Measurements from ENCODE around the gene UGCG.
"Not testable (repeated sequence)": the region's sequence is repeated elsewhere in the genome, so short reads cannot be mapped to it uniquely, and the experiment has no call there.

Gene UGCG

GRCh38 chr9:111890867-111891266 is 5.7 kb upstream of the UGCG start:
- DNase-seq (ENCODE audit: low read depth in 3 of 3), result not testable (repeated sequence)

- no peak for DNase-seq (ENCODE audit: low read depth in 3 of 3)
Measured at GRCh38 chr9:111891910-111892499, 4.6 kb upstream of the UGCG start.

- peak in 2 of 3 experiments; percentile 42 to 46 for DNase-seq (ENCODE audit: low read depth in 3 of 3)
Measured at GRCh38 chr9:111896942-111897600, 457 bp downstream of the UGCG start.

- no peak for DNase-seq (ENCODE audit: low read depth in 3 of 3)
Measured at GRCh38 chr9:111897601-111898137, 1.1 kb downstream of the UGCG start.

GRCh38 chr9:111898331-111899096 is 1.9 kb downstream of the UGCG start:
- DNase-seq (ENCODE audit: low read depth in 3 of 3), result no peak

GRCh38 chr9:111900151-111900857 is 3.7 kb downstream of the UGCG start:
- DNase-seq (ENCODE audit: low read depth in 3 of 3), result no peak

GRCh38 chr9:111900858-111901612 is 4.4 kb downstream of the UGCG start:
- DNase-seq (ENCODE audit: low read depth in 3 of 3), result no peak

- DNase-seq (ENCODE audit: low read depth in 3 of 3), result no peak
Measured at GRCh38 chr9:111902391-111903139, 6.0 kb downstream of the UGCG start.

GRCh38 chr9:111903535-111903934 is 6.9 kb downstream of the UGCG start:
- not testable (repeated sequence) for DNase-seq (ENCODE audit: low read depth in 3 of 3)

GRCh38 chr9:111904026-111904425 is 7.4 kb downstream of the UGCG start:
- DNase-seq (ENCODE audit: low read depth in 3 of 3), result no peak

- no peak for DNase-seq (ENCODE audit: low read depth in 3 of 3)
Measured at GRCh38 chr9:111904891-111905291, 8.3 kb downstream of the UGCG start.

GRCh38 chr9:111907147-111907546 is 10.5 kb downstream of the UGCG start:
- DNase-seq (ENCODE audit: low read depth in 3 of 3), result no peak

GRCh38 chr9:111909444-111909843 is 12.8 kb downstream of the UGCG start:
- DNase-seq (ENCODE audit: low read depth in 3 of 3), result no peak

GRCh38 chr9:111910428-111910827 is 13.8 kb downstream of the UGCG start:
- no peak for DNase-seq (ENCODE audit: low read depth in 3 of 3)

GRCh38 chr9:111913159-111913558 is 16.5 kb downstream of the UGCG start:
- no peak for DNase-seq (ENCODE audit: low read depth in 3 of 3)

- DNase-seq (ENCODE audit: low read depth in 3 of 3), result no peak
Measured at GRCh38 chr9:111914749-111915424, 18.3 kb downstream of the UGCG start.

GRCh38 chr9:111915425-111915758 is 18.8 kb downstream of the UGCG start:
- DNase-seq (ENCODE audit: low read depth in 3 of 3), result no peak

GRCh38 chr9:111916234-111916645 is 19.6 kb downstream of the UGCG start:
- no peak for DNase-seq (ENCODE audit: low read depth in 3 of 3)

GRCh38 chr9:111917201-111917600 is 20.6 kb downstream of the UGCG start:
- no peak for DNase-seq (ENCODE audit: low read depth in 3 of 3)

GRCh38 chr9:111917980-111918379 is 21.4 kb downstream of the UGCG start:
- DNase-seq (ENCODE audit: low read depth in 3 of 3), result no peak

Data from stimulated activated CD4-positive, alpha-beta T cell treated with anti-CD3 and anti-CD28 coated beads, TNF-alpha, amount 100 ng/mL, for 4 hours (primary cell).